ENCODE results near the gene ZBED4. TPM values are rescaled to one million over a fixed set of nuclear protein-coding genes. Genes with fewer than 3 reads are reported as not detected.
"Not testable (repeated sequence)": the region's sequence is repeated elsewhere in the genome, so short reads cannot be mapped to it uniquely, and the experiment has no call there.

The ZBED4 gene
- total RNA-seq, 1 experiment from 2014 or later = 7.8 TPM

- no peak for DNase-seq (ENCODE audit: low spot score)
Measured at GRCh38 chr22:49827271-49827852, 26.3 kb upstream of the ZBED4 start.

- DNase-seq (ENCODE audit: low spot score) = no peak
Measured at GRCh38 chr22:49827853-49828598, 25.6 kb upstream of the ZBED4 start, which contains the start of gene BRD1. Gene BRD1, minus strand, starts transcription at chr22:49827873. Its CDS starts 3,556 bp downstream, at chr22:49824317.

- no peak for DNase-seq (ENCODE audit: low spot score)
Measured at GRCh38 chr22:49828599-49828965, 25.1 kb upstream of the ZBED4 start.

GRCh38 chr22:49829044-49829853 is 24.4 kb upstream of the ZBED4 start:
- DNase-seq (ENCODE audit: low spot score) = no peak

- DNase-seq (ENCODE audit: low spot score) = no peak
Measured at GRCh38 chr22:49833340-49834007, 20.2 kb upstream of the ZBED4 start.

GRCh38 chr22:49838771-49839717 is 14.6 kb upstream of the ZBED4 start:
- no peak for DNase-seq (ENCODE audit: low spot score)

GRCh38 chr22:49845241-49845640 is 8.4 kb upstream of the ZBED4 start:
- no peak for DNase-seq (ENCODE audit: low spot score)

- no peak for DNase-seq (ENCODE audit: low spot score)
Measured at GRCh38 chr22:49845666-49846459, 7.8 kb upstream of the ZBED4 start.

- DNase-seq (ENCODE audit: low spot score) = no peak
Measured at GRCh38 chr22:49847751-49848689, 5.6 kb upstream of the ZBED4 start.

GRCh38 chr22:49848690-49849160 is 4.9 kb upstream of the ZBED4 start:
- DNase-seq (ENCODE audit: low spot score) = no peak

- no peak for DNase-seq (ENCODE audit: low spot score)
Measured at GRCh38 chr22:49849161-49850020, 4.3 kb upstream of the ZBED4 start.

- DNase-seq (ENCODE audit: low spot score) = no peak
Measured at GRCh38 chr22:49850021-49850911, 3.4 kb upstream of the ZBED4 start.

GRCh38 chr22:49850959-49851802 is 2.5 kb upstream of the ZBED4 start:
- no peak for DNase-seq (ENCODE audit: low spot score)

GRCh38 chr22:49852568-49852897 is 1.1 kb upstream of the ZBED4 start:
- DNase-seq (ENCODE audit: low spot score) = not testable (repeated sequence)

- no peak for DNase-seq (ENCODE audit: low spot score)
Measured at GRCh38 chr22:49853981-49854831, 562 bp downstream of the ZBED4 start.

Measured in A172 (cell line).